AG04450 (cell line): ENCODE measurements around the gene SND1. TPM values are rescaled to one million over a fixed set of nuclear protein-coding genes. Genes with fewer than 3 reads are reported as not detected.

Experiments
- CTCF ChIA-PET: fragments of 300-600, 350-600 bp; formaldehyde crosslinking; extraction: SDS; loops from one replicate; lab custom pipeline; 2022; ENCODE audit warnings: antibody characterized with exemption, inconsistent platforms; lab: Charles Lee
- POLR2A ChIA-PET: fragments of 350-600 bp; formaldehyde crosslinking; extraction: SDS; loops from one replicate; lab custom pipeline; 2021; ENCODE audit warnings: antibody characterized with exemption, inconsistent platforms; lab: Yijun Ruan, JAX
- DNase-seq: peaks from one replicate; pipeline ENCODE4 v3.0.0-alpha.2; 2011; ENCODE audit warnings: low read depth, low spot score
- H3K27ac ChIP-seq: one replicate; pipeline ENCODE4 v1.5.1; 2012; ENCODE audit warnings: low read depth, low read length, control low read depth
- H3K27me3 ChIP-seq: one replicate; pipeline ENCODE4 v1.6.0; 2012; ENCODE audit warnings: low read length; ENCODE audit not compliant: control insufficient read depth, insufficient read depth
- H3K4me3 ChIP-seq: 2 replicates; pipeline ENCODE4 v1.5.1; 2011; ENCODE audit warnings: mild to moderate bottlenecking, low read depth, low read length, control low read depth
- H3K9me3 ChIP-seq: 2 replicates; pipeline ENCODE4 v1.5.1; 2012; ENCODE audit warnings: low read length; ENCODE audit not compliant: control insufficient read depth, insufficient read depth
- polyA plus RNA-seq: library from polyadenylated mRNA; depleted of rRNA; stranded (reverse); fragments of >200 nt; gene quantifications from 2 replicates; pipeline ENCODE4 v1.2.3, GENCODE V29; 2011
- TF ChIP-seq, protein P1 (sequence below): IDR thresholded peaks from 2 replicates; pipeline ENCODE4 v1.5.1; 2011; ENCODE audit warnings: low read depth, low read length, control low read depth, inconsistent platforms

Gene SND1
- polyA plus RNA-seq, 1 experiment = 247 TPM

DNA sequence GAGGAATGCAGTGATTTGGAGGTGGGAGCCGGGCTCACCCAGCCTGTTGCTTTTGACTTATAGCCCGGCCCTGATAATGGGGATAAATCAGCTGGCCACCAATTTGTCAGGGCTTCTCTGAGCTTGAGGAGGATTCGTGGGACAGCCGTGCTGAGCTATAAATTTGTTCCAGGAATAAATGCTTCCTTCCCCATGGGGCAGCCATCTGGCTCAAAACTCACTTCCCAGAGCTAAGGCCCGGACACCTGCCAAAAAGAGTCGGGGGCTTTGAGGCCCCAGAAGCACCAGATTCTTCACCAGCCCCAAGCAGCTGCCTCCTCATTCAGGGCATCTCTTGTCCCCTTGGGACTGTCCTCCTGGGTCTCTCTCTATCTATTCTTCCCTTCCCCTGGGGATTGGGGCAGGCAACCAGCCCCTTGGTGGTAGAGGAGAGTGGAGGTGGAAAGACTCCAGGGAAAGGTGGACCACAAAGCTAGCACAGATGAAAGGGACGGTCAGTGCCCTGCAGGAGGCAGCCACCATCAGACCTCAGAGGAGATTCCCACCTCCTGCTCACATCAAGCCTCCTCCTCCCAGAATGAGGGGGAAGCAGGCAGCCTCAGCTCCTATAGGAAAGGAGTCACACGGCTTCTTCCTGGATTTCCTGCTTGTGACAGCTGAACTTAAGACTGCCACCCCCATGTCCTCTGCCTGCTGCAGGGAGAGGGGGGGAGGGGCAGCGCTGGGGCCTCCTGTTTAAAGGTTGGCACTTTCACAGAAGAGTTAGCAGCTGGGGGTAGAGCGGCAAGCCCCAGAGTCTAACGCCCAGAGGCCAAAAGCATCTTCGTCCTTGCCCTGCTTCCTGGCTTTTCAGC lies 423.5 kb downstream of the SND1 start:
- Histone ChIP-seq H3K27me3 (no peaks in the 10 kb centered on the region), H3K9me3 (no peaks in the 10 kb centered on the region), H3K27ac (no peak overlapping the region), H3K4me3 (no peak overlapping the region)
- ChIA-PET CTCF (interaction anchor here (0.6 kb wide), 1 partner anchor 134 kb away, joined by 4 read pairs; no protein-coding TSS in a partner anchor), POLR2A (no interaction called here)
- no peak for DNase-seq
- TF ChIP-seq, protein P1, sequence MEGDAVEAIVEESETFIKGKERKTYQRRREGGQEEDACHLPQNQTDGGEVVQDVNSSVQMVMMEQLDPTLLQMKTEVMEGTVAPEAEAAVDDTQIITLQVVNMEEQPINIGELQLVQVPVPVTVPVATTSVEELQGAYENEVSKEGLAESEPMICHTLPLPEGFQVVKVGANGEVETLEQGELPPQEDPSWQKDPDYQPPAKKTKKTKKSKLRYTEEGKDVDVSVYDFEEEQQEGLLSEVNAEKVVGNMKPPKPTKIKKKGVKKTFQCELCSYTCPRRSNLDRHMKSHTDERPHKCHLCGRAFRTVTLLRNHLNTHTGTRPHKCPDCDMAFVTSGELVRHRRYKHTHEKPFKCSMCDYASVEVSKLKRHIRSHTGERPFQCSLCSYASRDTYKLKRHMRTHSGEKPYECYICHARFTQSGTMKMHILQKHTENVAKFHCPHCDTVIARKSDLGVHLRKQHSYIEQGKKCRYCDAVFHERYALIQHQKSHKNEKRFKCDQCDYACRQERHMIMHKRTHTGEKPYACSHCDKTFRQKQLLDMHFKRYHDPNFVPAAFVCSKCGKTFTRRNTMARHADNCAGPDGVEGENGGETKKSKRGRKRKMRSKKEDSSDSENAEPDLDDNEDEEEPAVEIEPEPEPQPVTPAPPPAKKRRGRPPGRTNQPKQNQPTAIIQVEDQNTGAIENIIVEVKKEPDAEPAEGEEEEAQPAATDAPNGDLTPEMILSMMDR = no peak

DNA sequence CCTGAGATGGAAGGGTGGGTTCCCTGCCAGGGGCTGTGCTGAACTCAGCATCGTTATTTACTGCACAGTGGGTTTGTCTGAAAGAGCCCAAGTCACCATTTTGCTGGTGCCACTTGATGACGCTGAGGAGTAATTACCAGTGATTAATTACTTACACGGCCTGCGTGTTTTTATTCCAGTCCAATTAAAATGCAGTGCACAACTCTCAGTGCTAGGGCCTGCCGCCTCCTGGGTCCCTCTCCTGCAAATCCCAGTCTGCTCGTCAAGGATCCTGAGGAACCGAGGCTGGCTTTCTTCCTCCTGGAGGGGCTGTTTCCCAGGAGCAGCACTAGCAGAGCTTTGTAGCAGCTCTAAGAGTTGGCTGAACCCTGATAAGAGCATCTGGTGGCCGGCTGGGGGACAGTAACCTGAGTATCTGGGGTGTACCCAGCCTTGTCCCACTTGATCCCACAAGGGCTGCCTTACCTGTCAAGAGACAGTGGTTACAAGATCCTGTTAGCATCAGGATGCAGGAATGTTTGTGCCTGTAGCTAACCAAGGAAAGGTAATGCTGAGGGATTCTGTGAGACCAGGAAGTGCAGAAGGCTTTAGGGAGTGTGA lies 424.3 kb downstream of the SND1 start:
- POLR2A ChIA-PET = no interaction called here
- TF ChIP-seq, protein P1 = no peak
- DNase-seq = no peak

DNA sequence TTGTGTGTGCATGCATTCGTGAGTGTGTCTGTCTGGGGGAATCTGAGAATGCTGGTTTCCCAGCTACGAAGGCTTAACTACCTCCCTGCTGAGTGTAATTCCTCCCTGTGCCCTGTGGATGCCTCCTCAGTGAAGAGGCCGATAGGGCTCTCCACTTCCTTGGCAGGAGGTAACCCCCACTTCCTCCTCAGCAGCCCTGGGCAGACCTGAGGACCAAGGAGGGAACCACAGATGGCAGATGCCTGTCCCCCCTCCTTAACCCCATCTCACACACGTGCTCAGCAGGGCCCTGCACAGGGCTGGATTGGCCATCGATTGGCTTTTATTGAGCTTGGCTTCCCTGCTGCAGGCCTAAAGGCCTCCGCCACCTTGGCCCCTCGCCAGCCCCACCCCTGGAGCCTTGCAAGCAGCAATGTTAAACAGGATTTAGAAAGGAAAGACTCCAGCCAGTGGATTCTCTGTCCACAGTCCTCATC lies 424.8 kb downstream of the SND1 start:
- DNase-seq = no peak
- TF ChIP-seq, protein P1 = no peak
- POLR2A ChIA-PET = no interaction called here
- Histone ChIP-seq H3K4me3 (no peak overlapping the region), H3K27ac (no peak overlapping the region), H3K9me3 (no peaks in the 10 kb centered on the region), H3K27me3 (no peaks in the 10 kb centered on the region)
- CTCF ChIA-PET = no interaction called here

More for the DNA sequence above, 424.3 kb downstream of the SND1 start:
- H3K27ac ChIP-seq = no peak overlapping the region
- H3K9me3 ChIP-seq = no peaks in the 10 kb centered on the region
- no peaks in the 10 kb centered on the region for H3K27me3 ChIP-seq
- no peak overlapping the region for H3K4me3 ChIP-seq
- CTCF ChIA-PET = no interaction called here

DNA sequence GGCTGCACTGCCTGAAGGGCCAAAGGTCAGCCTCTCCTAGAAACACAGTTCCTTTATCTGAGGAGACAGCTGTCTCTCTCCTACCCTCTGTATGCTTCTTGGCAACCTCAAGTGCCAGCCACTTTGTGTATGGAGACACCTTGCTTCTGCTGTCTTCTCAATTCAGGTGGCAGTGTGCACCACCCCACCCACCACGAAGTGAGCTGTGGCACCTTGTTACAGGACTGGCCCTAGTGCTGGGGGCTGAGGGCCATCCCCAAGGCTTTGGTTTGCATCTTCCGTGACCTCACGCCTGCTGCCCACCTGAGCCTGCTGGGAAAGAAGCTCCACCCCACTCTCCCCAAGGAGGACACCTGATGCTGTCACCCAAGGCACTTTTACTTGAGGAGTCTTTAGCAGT lies 426.3 kb downstream of the SND1 start:
- H3K27me3 ChIP-seq = no peaks in the 10 kb centered on the region
- H3K9me3 ChIP-seq = no peaks in the 10 kb centered on the region
- H3K27ac ChIP-seq = no peak overlapping the region
- CTCF ChIA-PET = interaction anchor here (0.6 kb wide), 1 partner anchor 12 kb away, joined by 3 read pairs; no protein-coding TSS in a partner anchor
- POLR2A ChIA-PET = no interaction called here
- DNase-seq = no peak
- TF ChIP-seq, protein P1 = no peak
- no peak overlapping the region for H3K4me3 ChIP-seq

DNA sequence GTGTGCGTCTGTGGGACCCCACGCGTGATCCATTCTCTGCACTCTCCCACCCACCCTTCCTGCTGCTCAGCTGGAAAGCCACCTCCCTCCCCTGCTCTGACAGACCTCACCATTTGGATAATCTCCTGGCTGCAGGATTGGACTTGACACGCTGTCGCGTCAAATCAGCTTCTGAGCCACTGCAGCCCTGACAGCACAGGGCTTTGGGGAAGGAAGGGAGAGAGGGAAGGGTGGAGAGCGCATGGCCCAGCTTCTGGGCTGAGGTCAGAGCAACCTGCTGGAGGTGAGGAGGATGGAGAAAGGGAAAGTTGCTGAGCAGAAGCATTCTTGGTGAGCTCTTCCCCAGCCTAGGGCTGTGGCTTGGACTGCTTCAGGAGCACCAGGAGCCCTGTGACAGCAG lies 428.2 kb downstream of the SND1 start:
- POLR2A ChIA-PET = no interaction called here
- H3K4me3 ChIP-seq = no peak overlapping the region

More for the DNA sequence above, 428.2 kb downstream of the SND1 start:
- Histone ChIP-seq H3K9me3 (no peaks in the 10 kb centered on the region), H3K27me3 (no peaks in the 10 kb centered on the region), H3K27ac (no peak overlapping the region)
- CTCF ChIA-PET = interaction anchor here (0.6 kb wide), 1 partner anchor 24 kb away, joined by 4 read pairs; no protein-coding TSS in a partner anchor
- TF ChIP-seq, protein P1 = no peak
- no peak for DNase-seq
